PC-3 (cell line): ENCODE results near the gene DYNLT4. TPM values are rescaled to one million over a fixed set of nuclear protein-coding genes. Genes with fewer than 3 reads are reported as not detected.

ENCODE experiments used
- ATAC-seq: fragments of 200-7000 bp; cut with Tn5 transposase; 2 replicates; pipeline ENCODE4 v1.9.1; 2020; ENCODE audit warnings: mild to moderate bottlenecking, moderate library complexity
- BruUV-seq: library from RNA; stranded (reverse); fragments of 400-500 nt; replicated peaks from 2 replicates; lab custom pipeline; 2021; lab: Mats Ljungman, UMichigan
- CTCF ChIA-PET: fragments of 300-600 bp; sonication (Branson Sonifier 250); formaldehyde crosslinking; loops from one replicate; lab custom pipeline; 2022; ENCODE audit warnings: antibody characterized with exemption; lab: Charles Lee
- POLR2A ChIA-PET: fragments of 300-600 bp; sonication (Branson Sonifier 250); formaldehyde crosslinking; loops from one replicate; lab custom pipeline; 2022; ENCODE audit warnings: antibody characterized with exemption; ENCODE audit not compliant: unreplicated experiment; lab: Charles Lee
- DNase-seq: peaks from one replicate; pipeline ENCODE4 v3.0.0-alpha.2; 2015
- H2AFZ ChIP-seq: fragments of 300-600 bp; sonication (generic); 2 replicates; pipeline ENCODE4 v1.6.0; 2016; ENCODE audit warnings: antibody characterized with exemption, low read length
- H3F3A ChIP-seq: fragments of 300-600 bp; sonication (generic); one replicate; pipeline ENCODE4 v1.6.0; 2017; ENCODE audit warnings: antibody characterized with exemption, low read length, control low read depth, mild to moderate bottlenecking; ENCODE audit not compliant: unreplicated experiment
- H3K27ac ChIP-seq: fragments of 300-600 bp; sonication (generic); 2 replicates; pipeline ENCODE4 v1.5.1; 2016; ENCODE audit warnings: mild to moderate bottlenecking, low read length
- H3K27me3 ChIP-seq: fragments of 300-600 bp; sonication (generic); 2 replicates; pipeline ENCODE4 v1.6.1; 2016; ENCODE audit warnings: low read length, mixed read lengths
- H3K36me3 ChIP-seq: fragments of 300-600 bp; sonication (generic); 2 replicates; pipeline ENCODE4 v1.6.1; 2016; ENCODE audit warnings: low read depth, mixed run types, low read length, mixed read lengths
- H3K4me1 ChIP-seq: fragments of 300-600 bp; sonication (generic); 2 replicates; pipeline ENCODE4 v1.5.1; 2016; ENCODE audit warnings: low read length; ENCODE audit not compliant: insufficient read depth
- H3K4me2 ChIP-seq: fragments of 300-600 bp; sonication (generic); 2 replicates; pipeline ENCODE4 v1.6.0; 2016; ENCODE audit warnings: low read length
- H3K4me3 ChIP-seq: fragments of 300-600 bp; sonication (generic); 2 replicates; pipeline ENCODE4 v1.5.1; 2016; ENCODE audit warnings: mild to moderate bottlenecking, low read length, mixed read lengths
- H3K79me2 ChIP-seq: fragments of 300-600 bp; sonication (generic); 2 replicates; pipeline ENCODE4 v1.6.1; 2017; ENCODE audit warnings: low read length, mixed read lengths
- H3K9ac ChIP-seq: fragments of 300-600 bp; sonication (generic); 2 replicates; pipeline ENCODE4 v1.6.0; 2016; ENCODE audit warnings: mild to moderate bottlenecking, low read length
- H3K9me2 ChIP-seq: fragments of 300-600 bp; sonication (generic); replicated peaks from 2 replicates; pipeline ENCODE4 v1.6.1; 2016; ENCODE audit warnings: mixed run types, low read length, mixed read lengths
- H3K9me3 ChIP-seq: fragments of 300-600 bp; sonication (generic); 2 replicates; pipeline ENCODE4 v1.6.1; 2016; ENCODE audit warnings: low read length, mixed read lengths
- H4K20me1 ChIP-seq: fragments of 300-600 bp; sonication (generic); 2 replicates; pipeline ENCODE4 v1.6.1; 2016; ENCODE audit warnings: low read length, mixed read lengths
- CTCF ChIP-seq: fragments of 300-600 bp; sonication (generic); conservative IDR thresholded peaks from 2 replicates; pipeline ENCODE4 v1.5.1; 2017; ENCODE audit warnings: antibody characterized with exemption, low read depth, mild to moderate bottlenecking, low read length
- EZH2 ChIP-seq: fragments of 300-600 bp; sonication (generic); IDR thresholded peaks from one replicate; pipeline ENCODE4 v1.6.1; 2017; ENCODE audit warnings: antibody characterized with exemption, mild to moderate bottlenecking, low read length; ENCODE audit not compliant: unreplicated experiment
- EZH2phosphoT487 ChIP-seq: fragments of 300-600 bp; sonication (generic); IDR thresholded peaks from 2 replicates; pipeline ENCODE4 v1.6.1; 2018; ENCODE audit warnings: mild to moderate bottlenecking, antibody characterized with exemption, low read length, borderline replicate concordance
- intact Hi-C: fragments of 100-400 bp; cut with micrococcal nuclease; formaldehyde crosslinking; loops from 2 replicates; pipeline ENCODE4 v1.9.0; 2023
- total RNA-seq: library from RNA; depleted of rRNA; stranded (reverse); fragments of >200 nt; gene quantifications from 2 replicates; pipeline ENCODE4 v1.2.3, GENCODE V29; 2014

The DYNLT4 gene
- total RNA-seq, 1 experiment from 2014 or later, result 3.4 TPM

GRCh38 chr1:44828003-44828651, 21.0 kb upstream of the DYNLT4 start:
- Histone ChIP-seq H3K4me2 (no peak overlapping the region), H4K20me1 (no peaks in the 10 kb centered on the region), H3K79me2 (no peaks in the 10 kb centered on the region), H2AFZ (no peak overlapping the region), H3K27ac (no peak overlapping the region), H3K36me3 (no peaks in the 10 kb centered on the region), H3K27me3 (no peaks in the 10 kb centered on the region), H3K9me3 (no peaks in the 10 kb centered on the region), H3K9ac (no peak overlapping the region), H3K4me3 (no peak overlapping the region), H3K9me2 (no peaks in the 10 kb centered on the region), H3F3A (no peaks in the 10 kb centered on the region), H3K4me1 (no peaks in the 10 kb centered on the region)
- ChIA-PET POLR2A (interaction anchor here (0.6 kb wide), 1 partner anchor 1424 kb away, joined by 4 read pairs; no protein-coding TSS in a partner anchor), CTCF (no interaction called here)
- BruUV-seq, result no TSS peak
- no peak for DNase-seq
- no peak for ATAC-seq
- TF ChIP-seq CTCF (no peak), EZH2 (no peak), EZH2phosphoT487 (no peak)
- intact Hi-C loops, result no loop called here

GRCh38 chr1:44827197-44828002, 20.2 kb upstream of the DYNLT4 start:
- DNase-seq, result no peak
- Histone ChIP-seq H2AFZ (no peak overlapping the region), H3K79me2 (no peaks in the 10 kb centered on the region), H3K27me3 (no peaks in the 10 kb centered on the region), H3K9me2 (no peaks in the 10 kb centered on the region), H3K9ac (no peak overlapping the region), H3K36me3 (no peaks in the 10 kb centered on the region), H3K27ac (no peak overlapping the region), H3K4me1 (no peaks in the 10 kb centered on the region), H4K20me1 (no peaks in the 10 kb centered on the region), H3K9me3 (no peaks in the 10 kb centered on the region), H3F3A (no peaks in the 10 kb centered on the region), H3K4me3 (no peak overlapping the region), H3K4me2 (no peak overlapping the region)
- no peak for ATAC-seq
- no TSS peak for BruUV-seq
- POLR2A ChIA-PET, result interaction anchor here (0.6 kb wide), 1 partner anchor 1424 kb away, joined by 4 read pairs; no protein-coding TSS in a partner anchor
- CTCF ChIA-PET, result no interaction called here
- intact Hi-C loops, result no loop called here
- TF ChIP-seq CTCF (no peak), EZH2 (no peak), EZH2phosphoT487 (no peak)
